Measurements from ENCODE around the gene KDM4B.

DNA sequence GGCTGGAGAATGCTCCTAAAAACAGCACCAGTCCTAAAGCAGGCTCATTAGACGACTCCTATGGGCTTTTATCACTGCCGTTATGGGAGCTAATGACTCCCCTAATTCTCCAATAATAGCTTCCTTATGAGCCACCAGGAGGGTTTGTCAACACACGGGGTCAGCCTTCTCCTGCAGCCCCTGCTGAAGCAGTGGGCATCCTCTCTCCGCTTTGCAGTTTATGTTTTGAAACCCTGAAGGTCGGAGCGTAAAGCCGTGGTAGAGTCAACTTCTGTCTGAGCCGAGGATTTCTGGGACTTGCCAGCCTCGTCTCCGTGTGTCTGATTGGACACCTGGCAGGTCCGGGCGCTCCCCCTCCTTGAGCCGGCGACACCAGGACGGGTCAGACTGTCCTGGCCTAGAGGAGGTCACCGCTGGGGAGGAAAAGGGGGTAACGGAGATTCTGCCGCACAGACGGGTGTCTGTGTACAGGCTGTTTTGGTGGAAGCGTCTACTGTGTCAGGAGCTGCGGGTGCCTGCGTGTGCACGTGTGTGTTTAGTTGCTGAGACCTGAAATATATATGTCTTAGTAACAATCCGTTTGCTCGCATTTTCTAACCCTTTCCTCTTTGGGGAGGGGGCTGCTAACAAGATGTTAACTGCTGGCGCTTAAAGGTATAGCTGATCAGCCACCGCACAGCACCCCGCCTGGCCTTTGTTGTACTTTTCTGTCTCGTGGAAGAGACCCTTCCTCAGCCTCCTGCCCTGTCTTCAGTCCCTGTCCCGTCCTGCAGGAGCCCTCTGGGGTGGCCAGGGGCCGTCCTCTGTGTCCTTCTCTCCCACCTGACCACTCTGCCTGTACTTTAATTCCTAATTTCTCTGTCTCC lies 1.9 kb downstream of the KDM4B start:
- TF ChIP-seq, protein P1, sequence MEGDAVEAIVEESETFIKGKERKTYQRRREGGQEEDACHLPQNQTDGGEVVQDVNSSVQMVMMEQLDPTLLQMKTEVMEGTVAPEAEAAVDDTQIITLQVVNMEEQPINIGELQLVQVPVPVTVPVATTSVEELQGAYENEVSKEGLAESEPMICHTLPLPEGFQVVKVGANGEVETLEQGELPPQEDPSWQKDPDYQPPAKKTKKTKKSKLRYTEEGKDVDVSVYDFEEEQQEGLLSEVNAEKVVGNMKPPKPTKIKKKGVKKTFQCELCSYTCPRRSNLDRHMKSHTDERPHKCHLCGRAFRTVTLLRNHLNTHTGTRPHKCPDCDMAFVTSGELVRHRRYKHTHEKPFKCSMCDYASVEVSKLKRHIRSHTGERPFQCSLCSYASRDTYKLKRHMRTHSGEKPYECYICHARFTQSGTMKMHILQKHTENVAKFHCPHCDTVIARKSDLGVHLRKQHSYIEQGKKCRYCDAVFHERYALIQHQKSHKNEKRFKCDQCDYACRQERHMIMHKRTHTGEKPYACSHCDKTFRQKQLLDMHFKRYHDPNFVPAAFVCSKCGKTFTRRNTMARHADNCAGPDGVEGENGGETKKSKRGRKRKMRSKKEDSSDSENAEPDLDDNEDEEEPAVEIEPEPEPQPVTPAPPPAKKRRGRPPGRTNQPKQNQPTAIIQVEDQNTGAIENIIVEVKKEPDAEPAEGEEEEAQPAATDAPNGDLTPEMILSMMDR (IDR thresholded peaks at IDR 0.05; ENCODE audit: low read depth, low read length, poor library complexity, severe bottlenecking), result no peak
- TF ChIP-seq EZH2phosphoT487 (IDR thresholded peaks at IDR 0.05; ENCODE audit: borderline replicate concordance, low read length), result no peak
